Renal cortical epithelial cell (primary cell): ENCODE measurements around the gene CABLES2. TPM values are rescaled to one million over a fixed set of nuclear protein-coding genes. Genes with fewer than 3 reads are reported as not detected.

Source experiments
- DNase-seq: peaks from one replicate; pipeline ENCODE4 v3.0.0-alpha.2; 2011; ENCODE audit warnings: low read depth
- total RNA-seq: library from RNA; depleted of rRNA; stranded (reverse); fragments of >200 nt; gene quantifications from 2 replicates; pipeline ENCODE4 v1.2.3, GENCODE V29; 2014

Gene CABLES2
- total RNA-seq, 1 donor from 2014 or later: 2.7 TPM

- DNase-seq: peak; percentile 25
These were observed 1.7 kb downstream of the CABLES2 start for GRCh38 chr20:62405108-62405980.

- DNase-seq: no peak
These were observed 2.4 kb downstream of the CABLES2 start for GRCh38 chr20:62404761-62405107.

- no peak for DNase-seq
These were observed 2.9 kb downstream of the CABLES2 start for GRCh38 chr20:62404112-62404665.

- DNase-seq: no peak
These were observed 3.8 kb downstream of the CABLES2 start for GRCh38 chr20:62403331-62403730.

- no peak for DNase-seq
These were observed 4.5 kb downstream of the CABLES2 start for GRCh38 chr20:62402456-62403150.

GRCh38 chr20:62401331-62401779 is 5.7 kb downstream of the CABLES2 start:
- DNase-seq: no peak

- DNase-seq: no peak
These were observed 6.5 kb downstream of the CABLES2 start for GRCh38 chr20:62400541-62400940.

GRCh38 chr20:62400021-62400420 is 7.1 kb downstream of the CABLES2 start:
- no peak for DNase-seq

GRCh38 chr20:62398120-62398821 is 8.8 kb downstream of the CABLES2 start:
- no peak for DNase-seq

- no peak for DNase-seq
These were observed 10.5 kb downstream of the CABLES2 start for GRCh38 chr20:62396367-62397239.

- DNase-seq: no peak
These were observed 11.5 kb downstream of the CABLES2 start for GRCh38 chr20:62395311-62396242.

GRCh38 chr20:62394248-62395245 is 12.5 kb downstream of the CABLES2 start:
- DNase-seq: no peak

GRCh38 chr20:62393830-62394229 is 13.3 kb downstream of the CABLES2 start:
- DNase-seq: no peak

- DNase-seq: no peak
These were observed 13.8 kb downstream of the CABLES2 start for GRCh38 chr20:62393335-62393665.

- no peak for DNase-seq
These were observed 14.3 kb downstream of the CABLES2 start for GRCh38 chr20:62392621-62393334.

- DNase-seq: no peak
These were observed 15.0 kb downstream of the CABLES2 start for GRCh38 chr20:62392077-62392418.

- no peak for DNase-seq
These were observed 15.7 kb downstream of the CABLES2 start for GRCh38 chr20:62391165-62392076.
